CD8-positive, alpha-beta memory T cell (primary cell): ENCODE results near the gene GTF3C6. TPM values are rescaled to one million over a fixed set of nuclear protein-coding genes. Genes with fewer than 3 reads are reported as not detected.
"Not testable (repeated sequence)": the region's sequence is repeated elsewhere in the genome, so short reads cannot be mapped to it uniquely, and the experiment has no call there.

Source experiments
- CTCF ChIA-PET: fragments of 350-600 bp; sonication (Branson Sonifier 250); formaldehyde crosslinking; loops from one replicate; lab custom pipeline; 2021; ENCODE audit warnings: antibody characterized with exemption; lab: Charles Lee
- POLR2A ChIA-PET: fragments of 350-600 bp; sonication (Branson Sonifier 250); formaldehyde crosslinking; loops from one replicate; lab custom pipeline; 2021; ENCODE audit warnings: antibody characterized with exemption; lab: Charles Lee
- DNase-seq, 5 donors: peaks; one replicate each; pipeline versions ENCODE4 v3.0.0 to v3.0.0-alpha.2; 2020 to 2022; ENCODE audit warnings: mixed read lengths in 1 of 5
- H3K27ac ChIP-seq: one replicate; pipeline ENCODE4 v1.7.0; 2013; ENCODE audit warnings: low read depth, mild to moderate bottlenecking, low read length, moderate library complexity
- H3K27me3 ChIP-seq: 2 replicates; pipeline ENCODE4 v1.7.0; 2013; ENCODE audit warnings: low read length, mild to moderate bottlenecking; ENCODE audit not compliant: insufficient read depth, poor library complexity, severe bottlenecking
- H3K36me3 ChIP-seq: 2 replicates; pipeline ENCODE4 v1.7.0; 2013; ENCODE audit warnings: mild to moderate bottlenecking, low read length, moderate library complexity; ENCODE audit not compliant: insufficient read depth
- H3K4me1 ChIP-seq: 2 replicates; pipeline ENCODE4 v1.7.0; 2013; ENCODE audit warnings: mild to moderate bottlenecking, low read length, moderate library complexity; ENCODE audit not compliant: insufficient read depth
- H3K4me3 ChIP-seq: 2 replicates; pipeline ENCODE4 v1.7.0; 2013; ENCODE audit warnings: mild to moderate bottlenecking, low read length
- H3K9me3 ChIP-seq: 2 replicates; pipeline ENCODE4 v1.7.0; 2013; ENCODE audit warnings: mild to moderate bottlenecking, low read length
- H3K27ac Mint-ChIP-seq, 8 donors: one replicate each; pipeline ENCODE4 v1.8.0; 2020 to 2021; ENCODE audit warnings: mixed read lengths in 8 of 8, mild to moderate bottlenecking in 6 of 8, inconsistent platforms in 3 of 8, moderate library complexity in 3 of 8
- H3K27me3 Mint-ChIP-seq, 2 donors: one replicate each; pipeline ENCODE4 v1.8.0; 2020 to 2021; ENCODE audit warnings: mixed read lengths in 2 of 2, mild to moderate bottlenecking in 1 of 2, moderate library complexity in 1 of 2
- H3K36me3 Mint-ChIP-seq, 3 donors: one replicate each; pipeline ENCODE4 v1.8.0; 2020 to 2021; ENCODE audit warnings: mixed read lengths in 3 of 3, inconsistent platforms in 1 of 3, mild to moderate bottlenecking in 1 of 3
- H3K4me1 Mint-ChIP-seq, 3 donors: one replicate each; pipeline ENCODE4 v1.8.0; 2020 to 2021; ENCODE audit warnings: mixed read lengths in 3 of 3, inconsistent platforms in 1 of 3, mild to moderate bottlenecking in 1 of 3
- H3K4me3 Mint-ChIP-seq, 7 donors: one replicate each; pipeline ENCODE4 v1.8.0; 2020 to 2021; ENCODE audit warnings: mixed read lengths in 7 of 7, mild to moderate bottlenecking in 6 of 7, moderate library complexity in 4 of 7, inconsistent platforms in 2 of 7
- H3K9me3 Mint-ChIP-seq, 5 donors: one replicate each; pipeline ENCODE4 v1.8.0; 2020 to 2022; ENCODE audit warnings: mixed read lengths in 5 of 5, mild to moderate bottlenecking in 3 of 5, moderate library complexity in 2 of 5, inconsistent platforms in 1 of 5
- polyA plus RNA-seq: library from polyadenylated mRNA; unstranded; fragments of 300-500 nt; fragmentation: Illumina TruSeq; gene quantifications from one replicate; pipeline ENCODE4 v1.2.3, GENCODE V29; 2021
- total RNA-seq, 2 experiments: library from RNA; stranded (reverse); gene quantifications; one replicate each; pipeline ENCODE4 v1.2.3, GENCODE V29; 2021

The GTF3C6 gene
- total and polyA plus RNA-seq, 3 experiments from 2014 or later, result 114 to 163 (median 162) TPM

GRCh38 chr6:110960014-110960390 is 1.5 kb downstream of the GTF3C6 start:
- H3K9me3 Mint-ChIP-seq, result no peaks in the 10 kb centered on the region
- Histone ChIP-seq H3K4me3 (no peak overlapping the region), H3K9me3 (no peaks in the 10 kb centered on the region), H3K27ac (no peak overlapping the region), H3K4me1 (peaks cover 13% of the 10 kb centered on the region), H3K27me3 (no peaks in the 10 kb centered on the region), H3K36me3 (peaks cover 4% of the 10 kb centered on the region)
- DNase-seq, result no peak
- H3K4me3 Mint-ChIP-seq, result peak overlapping the region in 6 of 7 donors; percentile 20 to 59 (median 38)
- CTCF ChIA-PET, result interaction anchor here (0.9 to 1.2 kb wide), 3 partner anchors 80 to 278 kb away, joined by 3 read pairs; no protein-coding TSS in a partner anchor
- peak overlapping the region in 6 of 8 donors; percentile 48 to 82 (median 68) for H3K27ac Mint-ChIP-seq
- peaks cover 0 to 3% of the 10 kb centered on the region in 2 donors for H3K27me3 Mint-ChIP-seq
- H3K4me1 Mint-ChIP-seq, result peaks cover 13 to 25% (median 21%) of the 10 kb centered on the region in 3 donors
- POLR2A ChIA-PET, result interaction anchor here (2.7 kb wide), 1 partner anchor 85 kb away, joined by 52 read pairs; the partner anchor contains the start of gene AMD1
- H3K36me3 Mint-ChIP-seq, result peaks cover 0 to 42% (median 2%) of the 10 kb centered on the region in 3 donors

- H3K27me3 Mint-ChIP-seq, DNase-seq, CTCF ChIA-PET, H3K27ac ChIP-seq, H3K9me3 Mint-ChIP-seq, H3K36me3 ChIP-seq, H3K4me3 ChIP-seq, H3K4me3 Mint-ChIP-seq, H3K27me3 ChIP-seq, H3K27ac Mint-ChIP-seq, H3K9me3 ChIP-seq: not testable (repeated sequence)
- peaks cover 11 to 22% (median 18%) of the 10 kb centered on the region in 3 donors for H3K4me1 Mint-ChIP-seq
- POLR2A ChIA-PET, result interaction anchor here (0.6 kb wide), 1 partner anchor 150 kb away, joined by 3 read pairs; no protein-coding TSS in a partner anchor
- peaks cover 11% of the 10 kb centered on the region for H3K4me1 ChIP-seq
- peaks cover 0 to 64% (median 4%) of the 10 kb centered on the region in 3 donors for H3K36me3 Mint-ChIP-seq
These were observed 4.1 kb downstream of the GTF3C6 start for GRCh38 chr6:110962636-110963035.

GRCh38 chr6:110965629-110966229 is 7.2 kb downstream of the GTF3C6 start:
- H3K9me3 ChIP-seq, result no peaks in the 10 kb centered on the region
- H3K36me3 Mint-ChIP-seq, result peaks cover 0 to 63% (median 8%) of the 10 kb centered on the region in 3 donors

GRCh38 chr6:110968661-110969060 is 10.2 kb downstream of the GTF3C6 start:
- H3K9me3 Mint-ChIP-seq, H3K27me3 Mint-ChIP-seq, H3K36me3 ChIP-seq, H3K27me3 ChIP-seq, H3K9me3 ChIP-seq, H3K4me1 Mint-ChIP-seq, H3K4me3 ChIP-seq, DNase-seq, H3K4me1 ChIP-seq, CTCF ChIA-PET, H3K27ac ChIP-seq, H3K4me3 Mint-ChIP-seq, POLR2A ChIA-PET: not testable (repeated sequence)
- Mint-ChIP-seq H3K36me3 (peaks cover 0 to 37% (median 7%) of the 10 kb centered on the region in 3 donors), H3K27ac (peak overlapping the region in 3 of 8 donors; percentile 7 to 79 (median 19))

More at GRCh38 chr6:110965629-110966229, 7.2 kb downstream of the GTF3C6 start:
- no peaks in the 10 kb centered on the region for H3K9me3 Mint-ChIP-seq
- H3K4me3 ChIP-seq, result no peak overlapping the region
- no peak overlapping the region for H3K27ac ChIP-seq
- H3K27me3 ChIP-seq, result no peaks in the 10 kb centered on the region
- CTCF ChIA-PET, result no interaction called here
- H3K27me3 Mint-ChIP-seq, result peaks cover 0 to 3% of the 10 kb centered on the region in 2 donors
- H3K36me3 ChIP-seq, result peaks cover 10% of the 10 kb centered on the region
- no peaks in the 10 kb centered on the region for H3K4me1 Mint-ChIP-seq
- no peak overlapping the region for H3K4me3 Mint-ChIP-seq
- DNase-seq, result no peak
- no peaks in the 10 kb centered on the region for H3K4me1 ChIP-seq
- POLR2A ChIA-PET, result interaction anchor here (0.6 kb wide), 1 partner anchor 260 kb away, joined by 3 read pairs; no protein-coding TSS in a partner anchor
- peak overlapping the region in 2 of 8 donors; percentile 12 to 17 for H3K27ac Mint-ChIP-seq

- no peak overlapping the region for H3K4me3 ChIP-seq
- POLR2A ChIA-PET, result interaction anchor here (1.3 kb wide), 1 partner anchor 13 kb away, joined by 4 read pairs; the partner anchor contains the start of gene GTF3C6
- H3K27me3 Mint-ChIP-seq, result no peaks in the 10 kb centered on the region
- H3K36me3 Mint-ChIP-seq, result peaks cover 0 to 22% (median 7%) of the 10 kb centered on the region in 3 donors
- no peaks in the 10 kb centered on the region for H3K9me3 Mint-ChIP-seq
- no peak overlapping the region for H3K4me3 Mint-ChIP-seq
- H3K27ac ChIP-seq, result no peak overlapping the region
- no peaks in the 10 kb centered on the region for H3K27me3 ChIP-seq
- H3K4me1 ChIP-seq, result no peaks in the 10 kb centered on the region
- CTCF ChIA-PET, result interaction anchor here (1.6 kb wide), 1 partner anchor 13 kb away, joined by 4 read pairs; the partner anchor contains the start of gene GTF3C6
- H3K27ac Mint-ChIP-seq, result no peak overlapping the region
- H3K9me3 ChIP-seq, result no peaks in the 10 kb centered on the region
- no peaks in the 10 kb centered on the region for H3K36me3 ChIP-seq
- H3K4me1 Mint-ChIP-seq, result no peaks in the 10 kb centered on the region
- DNase-seq, result no peak
These were observed 13.0 kb downstream of the GTF3C6 start for GRCh38 chr6:110971468-110971867.

GRCh38 chr6:110976575-110976974 is 18.1 kb downstream of the GTF3C6 start:
- no peak overlapping the region for H3K4me3 ChIP-seq
- ChIA-PET CTCF (interaction anchor here (1.6 kb wide), 1 partner anchor 18 kb away, joined by 6 read pairs; the partner anchor contains the start of gene GTF3C6), POLR2A (interaction anchor here (0.7 kb wide), 1 partner anchor 75 kb away, joined by 3 read pairs; no protein-coding TSS in a partner anchor)
- H3K4me3 Mint-ChIP-seq, result no peak overlapping the region
- H3K4me1 ChIP-seq, result no peaks in the 10 kb centered on the region
- no peaks in the 10 kb centered on the region for H3K9me3 ChIP-seq
- peak overlapping the region in 1 of 8 donors; percentile 24 for H3K27ac Mint-ChIP-seq
- peaks cover 4 to 12% (median 6%) of the 10 kb centered on the region in 3 donors for H3K36me3 Mint-ChIP-seq
- no peaks in the 10 kb centered on the region for H3K36me3 ChIP-seq
- no peaks in the 10 kb centered on the region for H3K27me3 ChIP-seq
- no peak overlapping the region for H3K27ac ChIP-seq
- H3K4me1 Mint-ChIP-seq, result peaks cover 14 to 35% (median 25%) of the 10 kb centered on the region in 3 donors
- H3K9me3 Mint-ChIP-seq, result no peaks in the 10 kb centered on the region
- H3K27me3 Mint-ChIP-seq, result peaks cover 0 to under 1% of the 10 kb centered on the region in 2 donors
- no peak for DNase-seq

- CTCF ChIA-PET, result no interaction called here
- DNase-seq, result peak in 1 of 5 donors; percentile 19
- POLR2A ChIA-PET, result no interaction called here
- Histone ChIP-seq H3K4me1 (peaks cover 10% of the 10 kb centered on the region), H3K36me3 (no peaks in the 10 kb centered on the region), H3K27me3 (no peaks in the 10 kb centered on the region), H3K27ac (no peak overlapping the region), H3K9me3 (no peaks in the 10 kb centered on the region), H3K4me3 (no peak overlapping the region)
- H3K4me3 Mint-ChIP-seq, result peak overlapping the region in 6 of 7 donors; percentile 29 to 99 (median 98)
- H3K27ac Mint-ChIP-seq, result peak overlapping the region in 7 of 8 donors; percentile 73 to 100 (median 91)
- peaks cover 4 to 22% (median 6%) of the 10 kb centered on the region in 3 donors for H3K36me3 Mint-ChIP-seq
- peaks cover 0 to 3% of the 10 kb centered on the region in 2 donors for H3K27me3 Mint-ChIP-seq
- H3K4me1 Mint-ChIP-seq, result peaks cover 30 to 53% (median 49%) of the 10 kb centered on the region in 3 donors
- H3K9me3 Mint-ChIP-seq, result no peaks in the 10 kb centered on the region
These were observed 21.1 kb downstream of the GTF3C6 start for GRCh38 chr6:110979565-110980101.

GRCh38 chr6:110980227-110980626 is 21.7 kb downstream of the GTF3C6 start:
- Histone ChIP-seq H3K27me3 (no peaks in the 10 kb centered on the region), H3K9me3 (no peaks in the 10 kb centered on the region), H3K36me3 (peaks cover 2% of the 10 kb centered on the region), H3K4me3 (no peak overlapping the region), H3K27ac (no peak overlapping the region), H3K4me1 (peaks cover 10% of the 10 kb centered on the region)
- H3K36me3 Mint-ChIP-seq, result peaks cover 4 to 27% (median 6%) of the 10 kb centered on the region in 3 donors
- H3K4me3 Mint-ChIP-seq, result peak overlapping the region; percentile 61 to 99 (median 99)
- no peaks in the 10 kb centered on the region for H3K9me3 Mint-ChIP-seq
- peak overlapping the region in 7 of 8 donors; percentile 48 to 100 (median 91) for H3K27ac Mint-ChIP-seq
- H3K4me1 Mint-ChIP-seq, result peaks cover 30 to 53% (median 49%) of the 10 kb centered on the region in 3 donors
- DNase-seq, result no peak
- H3K27me3 Mint-ChIP-seq, result peaks cover 0 to 3% of the 10 kb centered on the region in 2 donors
- POLR2A ChIA-PET, result no interaction called here
- CTCF ChIA-PET, result no interaction called here
